SJSA1 (cell line): ENCODE results near the gene KCNQ1. TPM values are rescaled to one million over a fixed set of nuclear protein-coding genes. Genes with fewer than 3 reads are reported as not detected.
"Not testable (repeated sequence)": the region's sequence is repeated elsewhere in the genome, so short reads cannot be mapped to it uniquely, and the experiment has no call there.

Experiments
- DNase-seq, 2 experiments: peaks; one replicate each; pipeline ENCODE4 v3.0.0-alpha.2; 2015 to 2020; ENCODE audit warnings: low spot score in 2 of 2, low read depth in 1 of 2
- H3K27ac ChIP-seq: fragments of 250-450 bp; sonication (Bioruptor Pico); 2 replicates; pipeline ENCODE4 v1.5.1; 2020; ENCODE audit warnings: mild to moderate bottlenecking, moderate library complexity
- H3K27me3 ChIP-seq: fragments of 250-450 bp; sonication (Bioruptor Pico); replicated peaks from 2 replicates; pipeline ENCODE4 v1.5.1; 2020; ENCODE audit warnings: mild to moderate bottlenecking, moderate library complexity
- H3K36me3 ChIP-seq: fragments of 250-450 bp; sonication (Bioruptor Pico); 2 replicates; pipeline ENCODE4 v1.5.1; 2020; ENCODE audit warnings: mild to moderate bottlenecking
- H3K4me1 ChIP-seq: fragments of 250-450 bp; sonication (Bioruptor Pico); replicated peaks from 2 replicates; pipeline ENCODE4 v1.6.1; 2021; ENCODE audit warnings: mild to moderate bottlenecking
- H3K4me3 ChIP-seq: fragments of 250-450 bp; sonication (Bioruptor Pico); 2 replicates; pipeline ENCODE4 v1.5.1; 2020; ENCODE audit warnings: mild to moderate bottlenecking
- H3K9me3 ChIP-seq: fragments of 250-450 bp; sonication (Bioruptor Pico); replicated peaks from 2 replicates; pipeline ENCODE4 v1.5.1; 2020; ENCODE audit warnings: mild to moderate bottlenecking
- total RNA-seq: library from RNA; depleted of rRNA; stranded (reverse); fragments of >200 nt; shearing (Covaris generic); gene quantifications from 2 replicates; pipeline ENCODE4 v1.2.3, GENCODE V29; 2014

The KCNQ1 gene
- total RNA-seq, 1 experiment from 2014 or later = not detected

DNA sequence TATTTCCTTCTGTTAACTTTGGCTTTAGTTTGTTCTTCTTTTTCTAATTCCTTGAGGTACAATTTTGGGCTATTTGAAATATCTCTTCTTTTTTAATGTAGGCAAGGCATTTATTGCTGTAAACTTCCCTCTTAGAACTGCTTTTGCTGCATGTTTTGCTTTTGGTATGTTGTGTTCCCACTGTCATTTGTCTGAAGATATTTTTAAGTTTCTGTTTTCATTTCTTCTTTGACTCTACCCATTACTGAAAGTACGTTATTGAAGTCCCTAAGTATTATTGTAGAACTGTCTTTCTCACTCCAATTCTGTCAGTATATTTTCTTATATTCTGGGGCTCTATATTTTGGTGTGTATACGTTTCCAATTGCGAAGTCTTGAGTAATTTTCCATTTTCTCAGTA lies 177.1 kb downstream of the KCNQ1 start:
- Histone ChIP-seq H3K27ac (no peak overlapping the region), H3K9me3 (no peaks in the 10 kb centered on the region), H3K4me1 (peaks cover 3% of the 10 kb centered on the region; the same call in 1 of the 2 replicates), H3K27me3 (no peaks in the 10 kb centered on the region), H3K4me3 (no peak overlapping the region), H3K36me3 (no peaks in the 10 kb centered on the region)
- DNase-seq = no peak

DNA sequence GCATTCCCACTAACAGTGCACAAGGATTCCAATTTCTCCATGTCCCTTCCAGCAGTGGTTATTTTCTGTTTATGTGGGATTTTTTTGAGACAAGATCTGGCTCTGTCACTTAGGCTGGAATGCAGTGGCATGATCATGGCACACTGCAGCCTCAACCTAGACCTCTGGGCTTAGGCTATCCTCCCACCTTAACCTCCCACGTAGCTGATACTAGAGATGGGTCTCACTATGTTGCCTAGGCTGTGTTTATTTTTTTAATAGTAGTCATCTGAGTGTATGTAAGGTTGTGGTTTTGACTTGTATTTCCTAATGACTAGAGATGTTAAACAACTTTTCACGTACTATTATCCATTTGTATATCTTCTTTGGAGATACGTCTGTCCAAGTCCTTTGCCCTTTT lies 180.4 kb downstream of the KCNQ1 start:
- H3K9me3 ChIP-seq = peaks cover 9% of the 10 kb centered on the region; the same call in 1 of the 2 replicates
- no peak overlapping the region for H3K27ac ChIP-seq
- no peaks in the 10 kb centered on the region for H3K36me3 ChIP-seq
- H3K27me3 ChIP-seq = no peaks in the 10 kb centered on the region
- DNase-seq = peak; percentile 62 to 66
- H3K4me3 ChIP-seq = no peak overlapping the region
- peaks cover 3% of the 10 kb centered on the region; the same call in 1 of the 2 replicates for H3K4me1 ChIP-seq

- H3K36me3 ChIP-seq = no peaks in the 10 kb centered on the region
- H3K27me3 ChIP-seq = no peaks in the 10 kb centered on the region
- no peak for DNase-seq
- H3K9me3 ChIP-seq = peaks cover 36% of the 10 kb centered on the region
- no peak overlapping the region for H3K27ac ChIP-seq
- no peaks in the 10 kb centered on the region for H3K4me1 ChIP-seq
- no peak overlapping the region for H3K4me3 ChIP-seq
Observed at GRCh38 chr11:2630679-2631078, 185.9 kb downstream of the KCNQ1 start.

- no peak overlapping the region for H3K4me3 ChIP-seq
- peaks cover 36% of the 10 kb centered on the region for H3K9me3 ChIP-seq
- H3K27ac ChIP-seq = no peak overlapping the region
- H3K27me3 ChIP-seq = no peaks in the 10 kb centered on the region
- no peaks in the 10 kb centered on the region for H3K4me1 ChIP-seq
- DNase-seq = no peak
- no peaks in the 10 kb centered on the region for H3K36me3 ChIP-seq
Observed at GRCh38 chr11:2631161-2631560, 186.4 kb downstream of the KCNQ1 start.

- not testable (repeated sequence) for H3K4me1 ChIP-seq, H3K27ac ChIP-seq, H3K27me3 ChIP-seq, H3K4me3 ChIP-seq, DNase-seq, H3K36me3 ChIP-seq
- H3K9me3 ChIP-seq = peaks cover 24% of the 10 kb centered on the region
Observed at GRCh38 chr11:2639763-2640162, 195.0 kb downstream of the KCNQ1 start.

- H3K27me3 ChIP-seq = no peaks in the 10 kb centered on the region
- H3K36me3 ChIP-seq = no peaks in the 10 kb centered on the region
- H3K4me3 ChIP-seq = no peak overlapping the region
- H3K9me3 ChIP-seq = peaks cover 43% of the 10 kb centered on the region
- no peak for DNase-seq
- no peak overlapping the region for H3K27ac ChIP-seq
- no peaks in the 10 kb centered on the region for H3K4me1 ChIP-seq
Observed at GRCh38 chr11:2641623-2642022, 196.8 kb downstream of the KCNQ1 start.

DNA sequence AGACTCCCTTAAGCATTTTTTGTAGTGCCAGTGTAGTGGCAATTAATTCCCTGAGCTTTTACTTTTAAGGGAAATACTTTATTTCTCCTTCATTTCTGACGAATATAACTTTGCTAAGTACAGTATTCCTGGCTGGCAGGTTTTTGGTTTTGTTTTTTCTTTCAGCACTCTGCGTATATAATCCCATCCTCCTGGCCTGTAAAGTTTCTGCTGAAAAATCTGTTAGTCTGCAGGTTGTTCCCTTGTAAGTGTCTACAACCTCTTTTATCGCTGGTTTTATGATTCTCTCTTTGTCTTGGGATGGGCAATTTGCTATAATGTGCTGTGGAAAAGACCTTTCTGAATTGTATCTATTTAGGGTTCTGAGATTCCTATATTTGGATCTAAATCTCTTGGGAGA lies 198.9 kb downstream of the KCNQ1 start:
- no peaks in the 10 kb centered on the region for H3K4me1 ChIP-seq
- H3K36me3 ChIP-seq = no peaks in the 10 kb centered on the region
- no peak overlapping the region for H3K4me3 ChIP-seq
- H3K9me3 ChIP-seq = peaks cover 51% of the 10 kb centered on the region
- DNase-seq = no peak
- H3K27me3 ChIP-seq = no peaks in the 10 kb centered on the region
- no peak overlapping the region for H3K27ac ChIP-seq

DNA sequence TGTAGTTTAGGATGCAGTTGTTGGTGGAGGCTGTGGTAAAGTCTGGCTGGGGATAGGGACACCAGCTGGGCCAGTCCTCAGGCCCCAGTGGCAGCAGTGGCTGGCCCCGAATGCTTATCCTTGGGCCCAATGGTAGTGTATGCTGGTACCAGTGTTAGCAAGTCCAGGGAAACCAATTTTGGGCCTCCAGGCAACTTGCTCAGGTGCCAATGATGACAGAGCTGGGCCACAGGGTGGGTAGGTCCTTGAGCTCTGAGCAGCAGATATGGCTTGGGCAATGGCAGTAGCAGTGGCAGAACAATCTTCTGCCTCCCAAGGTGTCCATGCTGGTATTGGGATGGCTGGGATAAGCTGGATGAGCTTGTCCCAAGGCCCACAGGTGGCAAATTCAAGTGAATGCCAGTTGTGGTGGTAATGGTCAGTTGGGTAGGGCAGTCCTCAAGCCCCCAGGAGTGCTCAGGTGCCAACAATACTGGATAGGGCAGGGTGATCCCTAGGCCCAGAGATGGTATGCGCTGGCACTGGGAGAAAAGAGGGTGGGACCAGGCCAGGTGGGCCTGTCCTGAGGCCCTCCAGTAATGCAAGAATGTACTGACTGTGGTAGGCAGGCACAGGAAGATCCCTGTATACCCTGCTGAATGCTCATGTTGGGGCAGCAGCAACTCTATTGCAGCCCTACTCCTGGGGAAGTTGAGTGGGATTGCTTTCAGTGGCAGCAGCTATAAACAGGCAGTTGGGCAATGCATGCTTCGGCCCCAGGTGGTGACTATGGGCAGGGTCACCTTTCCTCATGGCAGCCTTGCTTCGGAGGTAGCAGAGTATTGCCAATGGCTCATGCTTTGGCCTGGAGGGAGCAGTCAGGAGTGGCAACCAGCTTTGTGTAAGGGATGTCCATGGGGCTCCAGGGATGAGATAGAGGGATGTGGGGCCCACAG lies 200.3 kb downstream of the KCNQ1 start:
- H3K9me3 ChIP-seq = peaks cover 58% of the 10 kb centered on the region
- no peak overlapping the region for H3K4me3 ChIP-seq
- no peaks in the 10 kb centered on the region for H3K36me3 ChIP-seq
- H3K27ac ChIP-seq = no peak overlapping the region
- no peaks in the 10 kb centered on the region for H3K27me3 ChIP-seq
- H3K4me1 ChIP-seq = no peaks in the 10 kb centered on the region
- no peak for DNase-seq

DNA sequence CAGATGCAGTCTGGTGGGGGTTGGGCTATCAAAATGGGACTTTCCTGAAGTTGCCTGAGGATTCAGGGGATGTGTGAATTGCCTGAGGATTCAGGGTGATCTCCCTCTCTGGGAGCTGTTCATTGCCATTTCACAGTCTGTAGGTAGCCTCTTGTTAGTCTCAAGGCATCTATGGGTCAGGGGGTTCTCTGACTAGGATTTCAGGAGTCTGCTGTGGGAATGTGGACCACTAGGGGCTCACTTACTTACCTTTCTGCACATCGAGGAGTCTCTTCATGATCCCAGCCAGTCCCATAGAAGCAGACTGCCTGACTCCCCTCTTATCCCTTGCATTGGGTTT lies 200.9 kb downstream of the KCNQ1 start:
- DNase-seq = no peak
- Histone ChIP-seq H3K9me3 (peaks cover 64% of the 10 kb centered on the region), H3K36me3 (no peaks in the 10 kb centered on the region), H3K27ac (no peak overlapping the region), H3K4me3 (no peak overlapping the region), H3K27me3 (no peaks in the 10 kb centered on the region), H3K4me1 (no peaks in the 10 kb centered on the region)

DNA sequence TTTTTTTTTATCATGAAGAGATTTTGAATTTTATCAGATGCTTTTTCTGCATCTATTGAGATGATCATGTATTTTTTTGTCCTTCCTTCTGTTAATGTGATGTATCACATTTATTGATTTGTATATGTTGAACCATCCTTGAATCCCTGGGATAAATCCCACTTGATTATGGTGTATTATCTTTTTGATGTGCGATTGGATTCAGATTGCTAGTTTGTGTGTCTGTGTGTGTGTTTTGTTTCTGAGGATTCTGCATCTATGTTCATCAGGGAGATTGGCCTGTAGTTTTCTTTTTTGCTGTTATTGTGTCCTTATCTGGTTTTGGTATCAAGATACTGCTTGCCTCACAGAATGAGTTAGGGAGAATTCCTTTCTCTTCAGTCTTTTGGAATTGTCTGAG lies 202.4 kb downstream of the KCNQ1 start:
- no peaks in the 10 kb centered on the region for H3K36me3 ChIP-seq
- H3K9me3 ChIP-seq = peaks cover 72% of the 10 kb centered on the region
- H3K27ac ChIP-seq = no peak overlapping the region
- H3K4me1 ChIP-seq = no peaks in the 10 kb centered on the region
- H3K4me3 ChIP-seq = no peak overlapping the region
- no peak for DNase-seq
- H3K27me3 ChIP-seq = no peaks in the 10 kb centered on the region

GRCh38 chr11:2647953-2648352 lies 203.1 kb downstream of the KCNQ1 start:
- DNase-seq = no peak
- Histone ChIP-seq H3K4me3 (no peak overlapping the region), H3K9me3 (peaks cover 76% of the 10 kb centered on the region), H3K4me1 (no peaks in the 10 kb centered on the region), H3K27me3 (no peaks in the 10 kb centered on the region), H3K36me3 (no peaks in the 10 kb centered on the region), H3K27ac (no peak overlapping the region)

DNA sequence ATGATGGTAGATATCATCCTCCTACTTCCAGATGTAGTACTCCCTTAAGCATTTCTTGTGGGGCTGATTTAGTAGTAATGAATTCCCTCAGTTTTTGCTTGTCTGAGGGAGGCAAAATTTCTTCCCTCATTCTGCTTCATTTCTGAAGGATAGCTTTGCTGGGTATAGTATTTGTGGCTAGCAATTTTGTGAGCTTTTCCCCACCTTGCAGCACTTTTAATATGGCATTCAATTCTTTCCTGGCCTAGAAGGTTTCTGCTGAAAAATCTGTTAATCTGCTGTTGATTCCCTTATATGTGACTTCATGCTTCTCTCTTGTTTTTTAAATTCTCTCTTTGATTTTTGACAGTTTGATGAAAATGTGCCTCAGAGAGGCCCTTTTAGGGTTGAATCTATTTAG lies 204.6 kb downstream of the KCNQ1 start:
- no peaks in the 10 kb centered on the region for H3K4me1 ChIP-seq
- no peak overlapping the region for H3K4me3 ChIP-seq
- peaks cover 74% of the 10 kb centered on the region for H3K9me3 ChIP-seq
- no peak overlapping the region for H3K27ac ChIP-seq
- H3K36me3 ChIP-seq = no peaks in the 10 kb centered on the region
- H3K27me3 ChIP-seq = no peaks in the 10 kb centered on the region
- no peak for DNase-seq

DNA sequence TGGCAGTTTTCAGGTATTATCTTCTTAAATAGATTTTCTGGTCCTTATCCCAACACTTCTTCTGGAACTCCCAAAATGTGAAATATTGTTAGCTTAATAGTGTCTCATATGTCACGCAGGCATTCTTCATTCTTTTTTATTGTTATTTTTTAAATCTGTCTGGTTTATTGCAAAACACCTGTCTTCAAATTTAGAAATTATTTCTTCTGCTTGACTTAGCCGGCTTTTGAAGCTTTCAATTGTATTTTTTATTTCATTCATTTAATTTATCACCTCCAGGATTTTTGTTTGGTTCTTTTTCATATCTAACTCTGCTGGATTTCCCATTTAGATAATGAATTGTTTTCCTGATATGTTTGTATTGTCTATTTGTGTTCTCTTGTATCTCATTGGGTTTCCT lies 205.0 kb downstream of the KCNQ1 start:
- DNase-seq = no peak
- Histone ChIP-seq H3K27ac (no peak overlapping the region), H3K27me3 (no peaks in the 10 kb centered on the region), H3K4me1 (no peaks in the 10 kb centered on the region), H3K9me3 (peaks cover 70% of the 10 kb centered on the region), H3K36me3 (no peaks in the 10 kb centered on the region), H3K4me3 (no peak overlapping the region)

DNA sequence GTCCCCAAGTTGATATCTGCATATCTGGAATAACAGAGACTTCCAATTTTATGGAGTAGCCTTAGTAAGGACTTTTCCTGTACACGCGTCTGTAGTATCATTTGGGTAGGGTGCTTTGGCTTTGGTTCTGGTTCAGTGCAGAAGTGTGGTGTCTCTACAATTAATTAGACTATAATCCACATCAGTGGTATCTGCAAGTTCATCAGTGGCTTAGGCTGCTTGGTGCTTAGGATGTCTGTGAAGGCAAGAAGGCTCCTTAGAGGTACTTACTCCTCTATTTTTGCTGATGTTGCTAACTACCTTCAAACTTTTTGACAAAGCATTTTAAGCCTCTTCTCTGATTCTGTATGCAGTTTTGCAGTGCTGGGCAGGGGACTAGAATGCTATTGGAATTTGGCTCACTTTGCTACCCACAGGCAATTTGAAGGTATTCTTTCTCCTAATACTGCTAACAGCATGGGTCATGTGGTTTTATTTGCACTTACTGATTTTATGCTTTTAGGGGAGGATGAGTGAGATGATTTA lies 205.6 kb downstream of the KCNQ1 start:
- no peak overlapping the region for H3K4me3 ChIP-seq
- peaks cover 64% of the 10 kb centered on the region for H3K9me3 ChIP-seq
- H3K27me3 ChIP-seq = no peaks in the 10 kb centered on the region
- no peaks in the 10 kb centered on the region for H3K4me1 ChIP-seq
- no peak for DNase-seq
- no peak overlapping the region for H3K27ac ChIP-seq
- H3K36me3 ChIP-seq = no peaks in the 10 kb centered on the region
